Kidney epithelial cell (primary cell): ENCODE results near the gene PHRF1. TPM values are rescaled to one million over a fixed set of nuclear protein-coding genes. Genes with fewer than 3 reads are reported as not detected.

ENCODE experiments used
- DNase-seq: peaks from one replicate; pipeline ENCODE4 v3.0.0-alpha.2; 2010; ENCODE audit warnings: low read depth
- H3K27me3 ChIP-seq: 2 replicates; pipeline ENCODE4 v1.6.0; 2011; ENCODE audit warnings: low read length; ENCODE audit not compliant: control insufficient read depth, insufficient read depth
- H3K36me3 ChIP-seq: 2 replicates; pipeline ENCODE4 v1.5.1; 2011; ENCODE audit warnings: low read length; ENCODE audit not compliant: control insufficient read depth, insufficient read depth
- H3K4me3 ChIP-seq: 2 replicates; pipeline ENCODE4 v1.5.1; 2011; ENCODE audit warnings: low read depth, mild to moderate bottlenecking, control low read depth, low read length
- total RNA-seq: library from RNA; depleted of rRNA; stranded (reverse); fragments of >200 nt; gene quantifications from 2 replicates; pipeline ENCODE4 v1.2.3, GENCODE V29; 2015
- TF ChIP-seq, protein P1 (sequence below): IDR thresholded peaks from 2 replicates; pipeline ENCODE4 v1.5.1; 2011; ENCODE audit warnings: mild to moderate bottlenecking, moderate library complexity, low read length, control low read depth, inconsistent platforms; ENCODE audit not compliant: insufficient read depth, poor library complexity, severe bottlenecking

PHRF1 gene
- total RNA-seq, 1 donor from 2014 or later: 33.0 TPM

DNA sequence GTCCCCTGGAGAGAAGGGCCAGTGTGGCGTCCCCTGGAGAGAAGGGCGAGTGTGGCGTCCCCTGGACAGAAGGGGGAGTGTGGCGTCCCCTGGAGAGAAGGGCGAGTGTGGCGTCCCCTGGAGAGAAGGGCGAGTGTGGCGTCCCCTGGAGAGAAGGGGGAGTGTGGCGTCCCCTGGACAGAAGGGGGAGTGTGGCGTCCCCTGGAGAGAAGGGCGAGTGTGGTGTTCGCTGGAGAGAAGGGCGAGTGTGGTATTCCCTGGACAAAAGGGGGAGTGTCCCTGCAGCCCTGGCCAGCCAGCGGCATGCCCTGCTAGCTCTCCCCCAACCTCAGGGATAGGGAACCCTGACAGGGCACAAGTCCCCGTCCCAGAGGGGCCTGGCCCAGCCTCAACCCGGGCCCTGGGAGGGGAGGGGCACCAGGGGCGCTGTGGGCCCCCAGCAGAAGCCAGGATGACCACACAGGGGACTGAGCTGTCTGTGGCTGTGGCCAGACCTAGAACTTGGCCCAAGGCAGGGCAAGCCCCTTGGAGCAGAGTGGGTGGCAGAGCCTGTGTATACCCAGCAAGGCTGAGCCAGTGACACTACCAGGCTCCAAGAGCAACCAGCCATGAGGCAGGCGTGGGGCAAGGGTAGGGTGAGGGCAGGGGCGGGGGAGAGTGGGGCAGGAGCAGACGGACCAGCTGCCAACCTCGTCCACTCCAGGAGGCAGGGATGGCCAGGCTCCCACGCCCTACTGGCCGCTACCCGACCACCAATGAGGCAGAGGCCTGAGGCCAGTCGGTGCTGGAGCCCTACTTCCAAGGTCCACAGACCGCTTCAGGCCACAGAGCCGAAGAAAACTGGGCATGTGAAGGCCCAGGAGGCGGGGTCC, 45.1 kb upstream of the PHRF1 start:
- Histone ChIP-seq H3K36me3 (no peaks in the 10 kb centered on the region), H3K4me3 (no peak overlapping the region), H3K27me3 (no peaks in the 10 kb centered on the region)
- TF ChIP-seq, protein P1, sequence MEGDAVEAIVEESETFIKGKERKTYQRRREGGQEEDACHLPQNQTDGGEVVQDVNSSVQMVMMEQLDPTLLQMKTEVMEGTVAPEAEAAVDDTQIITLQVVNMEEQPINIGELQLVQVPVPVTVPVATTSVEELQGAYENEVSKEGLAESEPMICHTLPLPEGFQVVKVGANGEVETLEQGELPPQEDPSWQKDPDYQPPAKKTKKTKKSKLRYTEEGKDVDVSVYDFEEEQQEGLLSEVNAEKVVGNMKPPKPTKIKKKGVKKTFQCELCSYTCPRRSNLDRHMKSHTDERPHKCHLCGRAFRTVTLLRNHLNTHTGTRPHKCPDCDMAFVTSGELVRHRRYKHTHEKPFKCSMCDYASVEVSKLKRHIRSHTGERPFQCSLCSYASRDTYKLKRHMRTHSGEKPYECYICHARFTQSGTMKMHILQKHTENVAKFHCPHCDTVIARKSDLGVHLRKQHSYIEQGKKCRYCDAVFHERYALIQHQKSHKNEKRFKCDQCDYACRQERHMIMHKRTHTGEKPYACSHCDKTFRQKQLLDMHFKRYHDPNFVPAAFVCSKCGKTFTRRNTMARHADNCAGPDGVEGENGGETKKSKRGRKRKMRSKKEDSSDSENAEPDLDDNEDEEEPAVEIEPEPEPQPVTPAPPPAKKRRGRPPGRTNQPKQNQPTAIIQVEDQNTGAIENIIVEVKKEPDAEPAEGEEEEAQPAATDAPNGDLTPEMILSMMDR: no peak
- DNase-seq: no peak

DNA sequence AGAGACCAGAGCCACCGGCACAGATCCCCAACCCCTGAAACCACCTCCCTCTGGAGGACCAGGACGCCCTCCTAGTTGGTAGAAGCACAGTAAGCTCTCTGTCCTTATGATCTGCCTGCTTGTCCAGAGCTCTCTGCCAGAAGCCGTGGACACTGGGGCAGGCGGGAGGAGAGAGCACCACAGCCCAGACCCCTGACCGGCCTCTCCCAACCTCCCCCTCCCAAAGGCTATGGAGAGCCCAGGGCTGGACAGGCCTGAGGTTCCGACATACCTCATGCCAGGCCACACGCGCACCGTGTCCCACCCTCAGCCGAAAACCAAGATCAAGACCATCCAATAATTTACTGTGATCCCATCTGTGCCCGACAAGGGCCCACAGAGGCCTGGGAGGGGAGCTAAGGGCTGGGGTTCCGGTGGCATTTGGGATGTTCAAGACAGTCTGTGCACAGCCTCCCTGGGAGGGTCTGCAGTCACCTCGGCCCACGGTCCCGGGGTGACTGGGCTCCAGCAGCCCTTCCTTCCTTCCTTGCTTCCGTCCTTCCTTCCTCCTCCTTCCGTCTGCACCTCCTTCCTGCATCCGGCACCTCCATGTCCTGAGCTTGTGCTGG, 44.2 kb upstream of the PHRF1 start:
- Histone ChIP-seq H3K36me3 (no peaks in the 10 kb centered on the region), H3K27me3 (no peaks in the 10 kb centered on the region), H3K4me3 (no peak overlapping the region)
- TF ChIP-seq, protein P1: no peak
- DNase-seq: no peak

DNA sequence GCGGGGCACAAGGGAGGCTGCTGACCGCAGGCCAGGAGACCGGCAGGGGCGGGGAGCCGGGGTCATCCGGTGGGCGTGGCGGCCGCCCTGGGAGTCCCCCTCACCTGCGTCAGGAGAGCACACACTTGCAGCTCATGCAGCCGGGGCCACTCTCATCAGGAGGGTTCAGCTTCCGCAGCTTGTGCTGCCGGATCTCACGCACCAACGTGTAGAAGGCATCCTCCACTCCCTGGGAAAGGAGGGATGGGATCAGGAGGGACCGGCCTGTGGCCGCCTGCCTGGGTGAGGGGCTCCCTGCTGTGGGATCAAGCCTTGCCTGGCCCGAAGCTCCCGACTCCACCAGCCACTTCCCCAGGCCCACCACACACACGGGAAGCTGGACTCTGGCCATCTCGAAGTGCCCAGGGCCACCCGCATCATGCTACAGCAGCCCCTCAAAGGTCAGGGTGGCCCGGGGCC, 43.7 kb upstream of the PHRF1 start:
- TF ChIP-seq, protein P1: no peak

DNA sequence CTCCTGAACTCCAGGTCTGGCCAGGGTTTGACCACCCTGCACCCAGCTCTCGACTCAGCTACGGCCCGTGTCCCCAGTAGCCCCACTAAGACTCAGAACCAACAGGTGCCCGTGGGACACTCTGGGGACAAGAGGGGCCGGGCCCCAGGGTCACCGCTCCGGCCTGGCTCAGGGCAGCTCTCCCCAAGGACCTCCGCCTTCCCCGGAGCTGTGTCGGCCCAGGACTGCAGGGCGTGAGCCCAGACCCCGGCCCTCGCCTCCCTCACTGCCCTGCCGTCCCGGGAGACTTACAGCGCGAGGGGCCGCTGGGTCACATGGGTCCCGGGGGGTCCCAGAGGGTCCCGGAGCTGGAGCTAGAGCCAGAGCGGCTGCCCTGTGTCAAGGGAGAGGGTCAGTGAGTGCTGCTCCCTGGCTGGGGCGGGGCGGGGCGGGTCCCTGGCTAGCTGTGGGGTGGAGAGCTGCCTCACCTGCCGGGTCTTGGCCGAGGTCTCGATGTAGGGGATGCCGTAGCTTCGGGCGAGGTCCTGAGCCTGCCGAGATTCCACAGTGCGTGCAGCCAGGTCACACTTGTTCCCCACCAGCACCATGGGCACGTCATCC, 43.2 kb upstream of the PHRF1 start:
- Histone ChIP-seq H3K4me3 (no peak overlapping the region), H3K36me3 (no peaks in the 10 kb centered on the region), H3K27me3 (no peaks in the 10 kb centered on the region)
- TF ChIP-seq, protein P1: no peak
- no peak for DNase-seq

More for the DNA sequence above, 43.7 kb upstream of the PHRF1 start:
- no peak overlapping the region for H3K4me3 ChIP-seq
- no peaks in the 10 kb centered on the region for H3K27me3 ChIP-seq
- no peak for DNase-seq
- H3K36me3 ChIP-seq: no peaks in the 10 kb centered on the region

DNA sequence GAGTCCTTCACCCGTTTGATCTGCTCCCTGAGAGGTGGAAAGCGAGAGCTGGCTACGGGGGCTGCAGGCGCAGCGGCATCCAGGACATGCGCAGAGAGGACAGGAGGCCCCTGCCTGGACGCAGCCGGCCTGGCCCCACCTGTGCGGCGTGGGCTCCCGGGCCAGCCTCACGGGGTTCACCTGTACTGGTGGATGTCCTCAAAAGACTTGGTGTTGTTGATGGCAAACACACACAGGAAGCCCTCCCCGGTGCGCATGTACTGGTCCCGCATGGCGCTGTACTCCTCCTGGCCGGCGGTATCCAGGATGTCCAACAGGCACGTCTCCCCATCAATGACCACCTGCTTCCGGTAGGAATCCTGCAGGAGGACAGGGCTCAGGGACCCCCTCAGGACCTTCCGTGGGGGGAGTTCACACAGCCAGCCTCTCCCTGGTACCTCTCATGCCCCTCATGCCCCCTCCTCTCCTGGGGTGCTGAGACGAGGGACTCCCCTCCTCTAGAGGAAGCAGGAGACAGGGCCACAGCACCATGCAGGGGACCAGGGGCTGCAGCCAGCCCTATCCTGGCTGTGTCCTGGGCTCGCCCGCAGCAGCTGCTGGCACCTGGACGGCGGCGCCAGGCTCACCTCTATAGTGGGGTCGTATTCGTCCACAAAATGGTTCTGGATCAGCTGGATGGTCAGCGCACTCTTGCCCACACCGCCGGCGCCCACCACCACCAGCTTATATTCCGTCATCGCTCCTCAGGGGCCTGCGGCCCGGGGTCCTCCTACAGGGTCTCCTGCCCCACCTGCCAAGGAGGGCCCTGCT, 42.5 kb upstream of the PHRF1 start:
- H3K36me3 ChIP-seq: no peaks in the 10 kb centered on the region
- TF ChIP-seq, protein P1: no peak
- no peak for DNase-seq
- peak overlapping the region; percentile 64 for H3K4me3 ChIP-seq
- H3K27me3 ChIP-seq: no peaks in the 10 kb centered on the region
